H1 (cell line): ENCODE results near the gene RBCK1. TPM values are rescaled to one million over a fixed set of nuclear protein-coding genes. Genes with fewer than 3 reads are reported as not detected.

ENCODE experiments used
- CTCF ChIA-PET: fragments of 300-600 bp; sonication (Branson Sonifier 250); formaldehyde crosslinking; loops from one replicate; lab custom pipeline; 2021; ENCODE audit not compliant: partially characterized antibody; lab: Charles Lee
- POLR2A ChIA-PET: fragments of 300-600 bp; sonication (Branson Sonifier 250); formaldehyde crosslinking; loops from one replicate; lab custom pipeline; 2021; ENCODE audit warnings: inconsistent platforms; ENCODE audit not compliant: partially characterized antibody; lab: Charles Lee
- DNase-seq, 2 experiments: peaks; one replicate each; pipeline versions ENCODE4 v3.0.0 to v3.0.0-alpha.2; 2010 to 2022; ENCODE audit warnings: low spot score in 2 of 2, low read depth in 1 of 2, mixed read lengths in 1 of 2
- FAIRE-seq: peaks from 2 replicates; lab custom pipeline; 2011; peaks lifted over from hg19 to GRCh38; lab: Jason Lieb, UNC
- H2AFZ ChIP-seq: 2 replicates; pipeline ENCODE4 v1.8.1; 2012; ENCODE audit warnings: low read length, inconsistent platforms
- H2AK5ac ChIP-seq: 2 replicates; pipeline ENCODE4 v1.6.1; 2013; ENCODE audit warnings: low read depth, low read length
- H2BK120ac ChIP-seq: replicated peaks from 2 replicates; pipeline ENCODE3; 2013; ENCODE audit warnings: low read depth, low read length, inconsistent platforms
- H2BK12ac ChIP-seq: 2 replicates; pipeline ENCODE4 v1.6.1; 2013; ENCODE audit warnings: low read depth, low read length
- H2BK15ac ChIP-seq: 2 replicates; pipeline ENCODE4 v1.6.1; 2013; ENCODE audit warnings: low read length
- H2BK20ac ChIP-seq: 2 replicates; pipeline ENCODE4 v1.6.1; 2013; ENCODE audit warnings: low read length
- H2BK5ac ChIP-seq: 2 replicates; pipeline ENCODE4 v1.6.1; 2013; ENCODE audit warnings: low read depth, low read length
- H3K14ac ChIP-seq: 2 replicates; pipeline ENCODE4 v1.6.1; 2013; ENCODE audit warnings: inconsistent platforms; ENCODE audit not compliant: insufficient read length
- H3K18ac ChIP-seq: 2 replicates; pipeline ENCODE4 v1.6.1; 2013; ENCODE audit warnings: low read length; ENCODE audit errors: extremely low read depth
- H3K23ac ChIP-seq: 2 replicates; pipeline ENCODE4 v1.6.1; 2013; ENCODE audit warnings: inconsistent platforms; ENCODE audit not compliant: insufficient read length
- H3K23me2 ChIP-seq: 2 replicates; pipeline ENCODE4 v1.6.1; 2013; ENCODE audit warnings: low read depth, low read length
- H3K27ac ChIP-seq: 2 replicates; pipeline ENCODE4 v1.6.1; 2011; ENCODE audit warnings: low read depth, low read length, inconsistent platforms
- H3K27me3 ChIP-seq, 4 experiments: replicated peaks in 1 of 4; 1 replicate in 1 of 4; 2 replicates in 3 of 4; pipeline versions ENCODE4 v1.6.1 to v1.8.1; 2011 to 2013; ENCODE audit warnings: low read length in 3 of 4, mild to moderate bottlenecking in 3 of 4, inconsistent platforms in 2 of 4, mixed read lengths in 2 of 4, moderate library complexity in 1 of 4; ENCODE audit not compliant: control insufficient read depth in 3 of 4, insufficient read depth in 3 of 4; ENCODE audit errors: extremely low read depth in 1 of 4
- H3K36me3 ChIP-seq, 4 experiments: 2 replicates each; pipeline versions ENCODE4 v1.6.1 to v1.8.1; 2011 to 2013; ENCODE audit warnings: mild to moderate bottlenecking in 4 of 4, low read length in 3 of 4, moderate library complexity in 2 of 4, control low read depth in 1 of 4, inconsistent platforms in 1 of 4; ENCODE audit not compliant: insufficient read depth in 4 of 4, control insufficient read depth in 2 of 4
- H3K4ac ChIP-seq: replicated peaks from 2 replicates; pipeline ENCODE3; 2013; ENCODE audit warnings: low read length, low read depth, mixed read lengths, inconsistent platforms; ENCODE audit not compliant: insufficient read length
- H3K4me1 ChIP-seq, 4 experiments: replicated peaks in 1 of 4; 1 replicate in 1 of 4; 2 replicates in 3 of 4; pipeline versions ENCODE4 v1.6.1 to v1.8.1; 2011 to 2013; ENCODE audit warnings: low read length in 3 of 4, inconsistent platforms in 2 of 4, mixed read lengths in 1 of 4; ENCODE audit not compliant: insufficient read depth in 4 of 4, control insufficient read depth in 3 of 4
- H3K4me2 ChIP-seq, 2 experiments: 2 replicates each; pipeline versions ENCODE4 v1.6.1 to v1.8.1; 2011 to 2013; ENCODE audit warnings: low read depth in 2 of 2, low read length in 2 of 2, control low read depth in 1 of 2, inconsistent platforms in 1 of 2, mild to moderate bottlenecking in 1 of 2; ENCODE audit not compliant: insufficient read depth in 1 of 2
- H3K4me3 ChIP-seq, 4 experiments: fragments of 200-600, 300-600 bp in 1 of 4; sonication (generic), shearing (Covaris generic), sonication (Bioruptor Twin) in 1 of 4; 2 replicates each; pipeline versions ENCODE4 v1.5.1 to v1.8.1; 2011 to 2016; ENCODE audit warnings: low read length in 4 of 4, low read depth in 3 of 4, control low read depth in 2 of 4, inconsistent platforms in 2 of 4, mild to moderate bottlenecking in 2 of 4, mixed read lengths in 1 of 4, moderate library complexity in 1 of 4; ENCODE audit not compliant: insufficient read depth in 2 of 4; ENCODE audit errors: extremely low read depth in 1 of 4
- H3K56ac ChIP-seq: replicated peaks from 2 replicates; pipeline ENCODE3; 2013; ENCODE audit warnings: low read depth, mild to moderate bottlenecking, mixed read lengths, low read length, inconsistent platforms; ENCODE audit not compliant: insufficient read length
- H3K79me1 ChIP-seq: 2 replicates; pipeline ENCODE4 v1.6.1; 2013; ENCODE audit warnings: low read depth, low read length, control low read depth
- H3K79me2 ChIP-seq, 2 experiments: 2 replicates each; pipeline versions ENCODE4 v1.6.1 to v1.8.1; 2012 to 2013; ENCODE audit warnings: low read length in 2 of 2, mild to moderate bottlenecking in 2 of 2, inconsistent platforms in 1 of 2; ENCODE audit not compliant: insufficient read depth in 2 of 2, control insufficient read depth in 1 of 2
- H3K9ac ChIP-seq, 4 experiments: replicated peaks in 1 of 4; 1 replicate in 1 of 4; 2 replicates in 3 of 4; pipeline versions ENCODE4 v1.6.1 to v1.8.1; 2011 to 2013; ENCODE audit warnings: low read depth in 3 of 4, low read length in 3 of 4, control low read depth in 2 of 4, mild to moderate bottlenecking in 2 of 4, moderate library complexity in 2 of 4, inconsistent platforms in 1 of 4; ENCODE audit errors: extremely low read depth in 1 of 4
- H3K9me3 ChIP-seq, 2 experiments: 2 replicates each; pipeline versions ENCODE4 v1.6.1 to v1.8.1; 2012 to 2013; ENCODE audit warnings: mild to moderate bottlenecking in 2 of 2, moderate library complexity in 2 of 2, control low read depth in 1 of 2, inconsistent platforms in 1 of 2, low read depth in 1 of 2, low read length in 1 of 2, mixed read lengths in 1 of 2; ENCODE audit not compliant: insufficient read depth in 2 of 2
- H4K20me1 ChIP-seq, 2 experiments: replicated peaks in 1 of 2; 2 replicates each; pipeline versions ENCODE3 to v1.8.1; 2011 to 2013; ENCODE audit warnings: inconsistent platforms in 2 of 2, low read length in 2 of 2, mild to moderate bottlenecking in 1 of 2; ENCODE audit not compliant: insufficient read depth in 2 of 2, control insufficient read depth in 1 of 2
- H4K5ac ChIP-seq: 2 replicates; pipeline ENCODE4 v1.6.1; 2013; ENCODE audit warnings: low read length, low read depth, mixed read lengths, inconsistent platforms; ENCODE audit not compliant: insufficient read length
- H4K8ac ChIP-seq: 2 replicates; pipeline ENCODE4 v1.8.0; 2013; ENCODE audit warnings: mild to moderate bottlenecking, moderate library complexity, low read length, inconsistent platforms; ENCODE audit not compliant: insufficient read depth; ENCODE audit errors: extremely low read depth
- H4K91ac ChIP-seq: replicated peaks from 2 replicates; pipeline ENCODE3; 2013; ENCODE audit warnings: low read length, mixed read lengths, inconsistent platforms; ENCODE audit not compliant: insufficient read length
- ATF3 ChIP-seq: IDR thresholded peaks from 2 replicates; pipeline ENCODE4 v1.6.1; 2011; ENCODE audit warnings: low read depth, mild to moderate bottlenecking, low read length; ENCODE audit not compliant: insufficient read depth
- BACH1 ChIP-seq: IDR thresholded peaks from 2 replicates; pipeline ENCODE4 v1.6.1; 2012; ENCODE audit warnings: low read length, improper control_type of control experiment
- BCL11A ChIP-seq, 2 experiments: IDR thresholded peaks; one replicate each; pipeline ENCODE4 v1.6.1; 2011; ENCODE audit warnings: low read depth in 2 of 2, low read length in 2 of 2, mild to moderate bottlenecking in 2 of 2
- CBX8 ChIP-seq: fragments of 300-800, 300-1000 bp; sonication (generic); IDR thresholded peaks from 2 replicates; pipeline ENCODE4 v1.7.1; 2016; ENCODE audit warnings: low read depth, low read length, borderline replicate concordance
- CEBPB ChIP-seq: IDR thresholded peaks from 2 replicates; pipeline ENCODE4 v1.6.1; 2012; ENCODE audit warnings: low read depth, low read length
- CHD1 ChIP-seq: IDR thresholded peaks from 2 replicates; pipeline ENCODE4 v1.6.1; 2012; ENCODE audit warnings: low read depth, low read length, improper control_type of control experiment
- JUN ChIP-seq: IDR thresholded peaks from 2 replicates; pipeline ENCODE4 v1.6.1; 2011; ENCODE audit warnings: low read depth, mild to moderate bottlenecking, improper control_type of control experiment, low read length
- JUND ChIP-seq: IDR thresholded peaks from 2 replicates; pipeline ENCODE4 v1.6.1; 2011; ENCODE audit warnings: mild to moderate bottlenecking, improper control_type of control experiment, low read length
- MAX ChIP-seq: IDR thresholded peaks from 2 replicates; pipeline ENCODE4 v1.6.1; 2012; ENCODE audit warnings: inconsistent platforms
- NRF1 ChIP-seq: IDR thresholded peaks from 2 replicates; pipeline ENCODE4 v1.6.1; 2011; ENCODE audit warnings: mild to moderate bottlenecking, low read depth, low read length, improper control_type of control experiment
- PHF8 ChIP-seq: fragments of 200-600 bp; sonication (generic); conservative IDR thresholded peaks from 2 replicates; pipeline ENCODE4 v1.7.1; 2012; ENCODE audit warnings: low read depth, mild to moderate bottlenecking, inconsistent platforms, low read length, moderate library complexity
- POLR2A ChIP-seq, 2 experiments: IDR thresholded peaks; 1 replicate in 1 of 2; 2 replicates in 1 of 2; pipeline ENCODE4 v1.6.1; 2011; ENCODE audit warnings: low read depth in 2 of 2, low read length in 2 of 2, mild to moderate bottlenecking in 2 of 2; ENCODE audit errors: control extremely low read depth in 1 of 2
- SP4 ChIP-seq: IDR thresholded peaks from 2 replicates; pipeline ENCODE4 v1.6.1; 2012; ENCODE audit warnings: low read length, inconsistent platforms
- TEAD4 ChIP-seq: IDR thresholded peaks from 2 replicates; pipeline ENCODE4 v1.6.1; 2012; ENCODE audit warnings: low read depth, low read length, inconsistent platforms, mixed read lengths
- ZNF274 ChIP-seq: IDR thresholded peaks from 2 replicates; pipeline ENCODE4 v1.7.0; 2012; ENCODE audit warnings: low read length, borderline replicate concordance; ENCODE audit errors: extremely low read depth
- WGBS, 2 experiments: shearing (Covaris generic) in 1 of 2; methylation state at CpG; one replicate each; pipeline versions ENCODE4 v1.1.6 to v1.1.7; 2013 to 2015; ENCODE audit warnings: low lambda C conversion rate in 2 of 2, mixed read lengths in 2 of 2, inconsistent platforms in 1 of 2, low coverage in 1 of 2, missing lambda C conversion rate in 1 of 2; ENCODE audit not compliant: insufficient replicate concordance in 2 of 2, insufficient coverage in 1 of 2, insufficient read length in 1 of 2; ENCODE audit errors: extremely low coverage in 1 of 2, missing lambda C conversion rate in 1 of 2; 5-methylcytosine and 5-hydroxymethylcytosine counted together
- polyA plus RNA-seq, 7 experiments: library from polyadenylated mRNA; depleted of rRNA in 3 of 7; stranded (reverse) in 5 of 7; unstranded in 2 of 7; fragments of >200 nt in 5 of 7; fragments of 200-250 nt in 2 of 7; gene quantifications; 1 replicate in 5 of 7; 2 replicates in 1 of 7; 4 replicates in 1 of 7; pipeline versions ENCODE4 v1.2.1 to v1.2.3, GENCODE V29; 2011 to 2013; ENCODE audit warnings: missing spikeins in 2 of 7, mixed read lengths in 2 of 7
- total RNA-seq: library from RNA; stranded (reverse); fragmentation: NEBNext Ultra II Directional; extraction: Animal tissue kit (Norgen Biotek cat#: 25700); gene quantifications from 2 replicates; pipeline ENCODE4 v1.2.1, GENCODE V29; 2021

Gene RBCK1
- total and polyA plus RNA-seq, 2 of the 8 experiments (the other 6 are each of a cell fraction or from before 2014, with no cell fraction given): 43.1 to 54.7 TPM

- CTCF ChIA-PET: interaction anchor here (1.1 to 1.6 kb wide), 2 partner anchors 14 to 317 kb away, joined by 3 to 5 read pairs; no protein-coding TSS in a partner anchor
- TF ChIP-seq SP4 (no peak), CHD1 (no peak), JUND (no peak), MAX (no peak), ZNF274 (no peak), BCL11A (IDR thresholded peaks at IDR 0.05; ENCODE audit: low read depth in 2 of 2, low read length in 2 of 2) (no peak), NRF1 (no peak), CBX8 (no peak), POLR2A (IDR thresholded peaks at IDR 0.05; ENCODE audit: control extremely low read depth in 1 of 2, low read depth in 2 of 2, low read length in 2 of 2) (no peak), JUN (no peak), CEBPB (no peak), ATF3 (no peak), TEAD4 (no peak), BACH1 (no peak), PHF8 (no peak)
Measured at GRCh38 chr20:444117-444516, 36.0 kb downstream of the RBCK1 start.

More at GRCh38 chr20:444117-444516, 36.0 kb downstream of the RBCK1 start:
- no peak overlapping the region for H3K56ac ChIP-seq
- H4K91ac ChIP-seq: no peak overlapping the region
- H2BK120ac ChIP-seq: no peak overlapping the region
- H2AFZ ChIP-seq: no peak overlapping the region
- peaks cover 4% of the 10 kb centered on the region; the same call in 1 of the 2 replicates for H3K79me1 ChIP-seq
- H3K4me1 ChIP-seq: no peaks in the 10 kb centered on the region
- DNase-seq: no peak
- H3K9ac ChIP-seq: no peak overlapping the region
- no peak overlapping the region for H3K18ac ChIP-seq
- H4K8ac ChIP-seq: no peak overlapping the region
- no peak overlapping the region for H3K4me3 ChIP-seq
- H3K23me2 ChIP-seq: no peaks in the 10 kb centered on the region
- WGBS, 2 experiments: 93% methylated on average over 3 of the region's 3 CpGs; no CpG with 5 or more reads in 1 of the 2 experiments
- H3K14ac ChIP-seq: no peak overlapping the region
- H2BK15ac ChIP-seq: no peak overlapping the region
- no peak overlapping the region for H2BK5ac ChIP-seq
- H3K4me2 ChIP-seq: no peak overlapping the region
- no peak overlapping the region for H3K4ac ChIP-seq
- no peak overlapping the region for H2BK20ac ChIP-seq
- POLR2A ChIA-PET: interaction anchor here (0.9 to 2.9 kb wide), 4 partner anchors 9 to 55 kb away, joined by 3 to 9 read pairs (median 4); no protein-coding TSS in a partner anchor
- no peak overlapping the region for H4K5ac ChIP-seq
- peaks cover 18 to 56% (median 25%) of the 10 kb centered on the region in 4 experiments; a peak in 7 of 8 replicates for H3K36me3 ChIP-seq
- no peak overlapping the region for H2BK12ac ChIP-seq
- no peaks in the 10 kb centered on the region for H3K9me3 ChIP-seq
- no peaks in the 10 kb centered on the region for H3K27me3 ChIP-seq
- H3K79me2 ChIP-seq: no peaks in the 10 kb centered on the region; a peak in 1 of 4 replicates
- H3K23ac ChIP-seq: no peak overlapping the region
- no peak overlapping the region for H3K27ac ChIP-seq
- no peak overlapping the region for H2AK5ac ChIP-seq
- FAIRE-seq: no peak
- H4K20me1 ChIP-seq: peaks cover 0 to 6% of the 10 kb centered on the region in 2 experiments
